Left colon (tissue), 2 donors: ENCODE data around the gene MID1IP1. TPM values are rescaled to one million over a fixed set of nuclear protein-coding genes. Genes with fewer than 3 reads are reported as not detected.

ENCODE experiments used
- ATAC-seq: fragments of 200-7000 bp; cut with Tn5 transposase; one replicate; pipeline ENCODE4 v1.9.1; 2020; ENCODE audit warnings: mild to moderate bottlenecking, moderate library complexity
- DNase-seq, 2 donors: peaks; one replicate each; pipeline ENCODE4 v3.0.0-alpha.2; 2020
- intact Hi-C, 2 donors: fragments of 100-400 bp; cut with DNase I in 1 of 2; cut with micrococcal nuclease in 1 of 2; formaldehyde crosslinking; loops; one replicate each; pipeline versions ENCODE4 v1.11.2 to v1.14.0; 2022; cut with DNase I, micrococcal nuclease
- long read RNA-seq: library from polyadenylated mRNA; unstranded; transcript quantifications from one replicate; pipeline ENCODE4 v2.0.0, GENCODE V29; 2021
- total RNA-seq, 2 donors: library from RNA; stranded (reverse); fragmentation: NEBNext Ultra II Directional; extraction: Animal tissue kit (Norgen Biotek cat#: 25700); gene quantifications; one replicate each; pipeline ENCODE4 v1.2.1, GENCODE V29; 2021
- donor health status: DM: no; HTN: no; CAD: no.
- donor health status: DM: yes; HTN: yes; CAD: no.

MID1IP1 gene
- total RNA-seq = 10 to 100 TPM; 33.3 to 34.0 TPM
- long read RNA-seq, partial matches to known transcripts = 1 of 5 reads
- long read RNA-seq, other reads (novel, unspliced or antisense) = 0 of 5 reads

- peak; percentile 88 to 93 for DNase-seq
- peak; percentile 65 for ATAC-seq
- intact Hi-C loops = no loop called here
Observed at GRCh38 chrX:38800981-38801845, at the start of gene MID1IP1. TSS of gene MID1IP1 (plus strand) at chrX:38801459. CDS start at chrX:38804947, 3,488 bp downstream.

GRCh38 chrX:38754102-38754790 lies 47.0 kb upstream of the MID1IP1 start:
- DNase-seq (peak in 1 of 2 donors; percentile 11), ATAC-seq (peak; percentile 53)
- intact Hi-C loops = no loop called here

- intact Hi-C loops = no loop called here
- no peak for ATAC-seq
- no peak for DNase-seq
Observed at GRCh38 chrX:38754818-38755718, 46.2 kb upstream of the MID1IP1 start.

GRCh38 chrX:38760883-38761282 lies 40.4 kb upstream of the MID1IP1 start:
- DNase-seq (no peak), ATAC-seq (no peak)
- intact Hi-C loops = loop anchor here in 1 of 2 donors (5.0 kb wide), 1 partner anchor 386 kb away; no protein-coding TSS in a partner anchor

- ATAC-seq (peak; percentile 57), DNase-seq (no peak)
- intact Hi-C loops = no loop called here
Observed at GRCh38 chrX:38768079-38768478, 33.2 kb upstream of the MID1IP1 start.

- DNase-seq (no peak), ATAC-seq (no peak)
- intact Hi-C loops = no loop called here
Observed at GRCh38 chrX:38770152-38770551, 31.1 kb upstream of the MID1IP1 start.

- DNase-seq (no peak), ATAC-seq (no peak)
- intact Hi-C loops = no loop called here
Observed at GRCh38 chrX:38774249-38774648, 27.0 kb upstream of the MID1IP1 start.

GRCh38 chrX:38796946-38797345 lies 4.3 kb upstream of the MID1IP1 start:
- ATAC-seq = no peak
- DNase-seq = no peak
- intact Hi-C loops = no loop called here

GRCh38 chrX:38798956-38799355 lies 2.3 kb upstream of the MID1IP1 start:
- DNase-seq (no peak), ATAC-seq (no peak)
- intact Hi-C loops = no loop called here

- ATAC-seq = no peak
- intact Hi-C loops = no loop called here
- no peak for DNase-seq
Observed at GRCh38 chrX:38799995-38800580, 1.2 kb upstream of the MID1IP1 start.

- ATAC-seq = no peak
Observed at GRCh38 chrX:38803243-38803587, 2.0 kb downstream of the MID1IP1 start.

GRCh38 chrX:38803588-38804431 lies 2.6 kb downstream of the MID1IP1 start:
- ATAC-seq (peak; percentile 75), DNase-seq (peak; percentile 83 to 91)
- intact Hi-C loops = no loop called here

More at GRCh38 chrX:38803243-38803587, 2.0 kb downstream of the MID1IP1 start:
- DNase-seq = no peak
- intact Hi-C loops = no loop called here

- intact Hi-C loops = no loop called here
- DNase-seq (no peak), ATAC-seq (no peak)
Observed at GRCh38 chrX:38804432-38804681, 3.1 kb downstream of the MID1IP1 start.

GRCh38 chrX:38804682-38805431 lies 3.6 kb downstream of the MID1IP1 start:
- ATAC-seq (peak; percentile 17), DNase-seq (peak; percentile 31 to 47)
- intact Hi-C loops = no loop called here

GRCh38 chrX:38805432-38806389 lies 4.5 kb downstream of the MID1IP1 start:
- DNase-seq (peak; percentile 57 to 70), ATAC-seq (peak; percentile 46)
- intact Hi-C loops = no loop called here

- ATAC-seq (no peak), DNase-seq (no peak)
- intact Hi-C loops = no loop called here
Observed at GRCh38 chrX:38806875-38807621, 5.8 kb downstream of the MID1IP1 start.
